GM12864 (cell line): ENCODE measurements around the gene RMI2.

ENCODE experiments used
- DNase-seq: peaks from one replicate; pipeline ENCODE4 v3.0.0-alpha.2; 2011; ENCODE audit warnings: low read depth
- H3K4me3 ChIP-seq: 2 replicates; pipeline ENCODE4 v1.5.1; 2011; ENCODE audit warnings: mild to moderate bottlenecking, low read depth, low read length, control low read depth
- CTCF ChIP-seq: IDR thresholded peaks from 2 replicates; pipeline ENCODE4 v1.5.1; 2011; ENCODE audit warnings: low read depth, mild to moderate bottlenecking, moderate library complexity, low read length, control low read depth, inconsistent platforms; ENCODE audit errors: missing control alignments

The RMI2 gene

GRCh38 chr16:11312718-11313492 lies 32.4 kb upstream of the RMI2 start:
- no peak for TF ChIP-seq CTCF
- no peak overlapping the region for H3K4me3 ChIP-seq
- no peak for DNase-seq

DNA sequence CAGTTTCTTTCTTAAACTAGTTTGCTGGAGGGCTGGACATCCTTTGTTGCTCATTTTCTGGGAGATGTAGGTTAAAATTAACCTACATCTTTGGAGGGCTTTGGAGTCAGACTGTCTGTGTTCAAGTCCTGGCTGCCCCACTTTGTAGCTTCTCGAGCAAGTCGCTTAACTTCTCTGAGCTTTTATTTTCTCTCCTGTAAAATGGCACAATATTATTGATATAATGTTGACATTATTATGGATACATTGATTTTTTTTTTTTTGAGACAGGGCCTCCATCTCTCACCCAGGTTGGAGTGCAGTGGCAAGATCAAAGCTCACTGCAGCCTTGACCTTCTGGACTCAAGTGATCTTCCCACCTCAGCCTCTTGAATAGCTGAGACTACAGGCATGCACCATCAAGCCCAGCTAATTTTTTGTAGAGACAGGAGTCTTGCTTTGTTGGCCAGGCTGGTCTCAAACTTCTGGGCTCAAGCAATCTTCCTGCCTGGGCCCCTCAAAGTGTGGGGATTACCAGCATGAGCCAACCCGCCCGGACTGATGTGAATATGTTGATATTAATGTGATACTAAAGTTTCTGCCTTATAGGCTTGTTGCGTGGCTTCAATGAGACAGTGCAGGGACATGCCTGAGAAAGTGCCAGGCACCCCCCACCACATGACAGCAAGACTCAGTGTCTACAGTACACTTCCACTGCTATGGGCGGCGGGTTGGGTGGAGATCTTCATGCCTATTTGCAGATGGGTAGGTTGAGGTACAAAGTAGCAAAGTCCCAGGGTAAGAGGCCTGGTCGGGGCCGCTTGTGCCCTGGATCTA lies 31.6 kb upstream of the RMI2 start:
- TF ChIP-seq CTCF = no peak

DNA sequence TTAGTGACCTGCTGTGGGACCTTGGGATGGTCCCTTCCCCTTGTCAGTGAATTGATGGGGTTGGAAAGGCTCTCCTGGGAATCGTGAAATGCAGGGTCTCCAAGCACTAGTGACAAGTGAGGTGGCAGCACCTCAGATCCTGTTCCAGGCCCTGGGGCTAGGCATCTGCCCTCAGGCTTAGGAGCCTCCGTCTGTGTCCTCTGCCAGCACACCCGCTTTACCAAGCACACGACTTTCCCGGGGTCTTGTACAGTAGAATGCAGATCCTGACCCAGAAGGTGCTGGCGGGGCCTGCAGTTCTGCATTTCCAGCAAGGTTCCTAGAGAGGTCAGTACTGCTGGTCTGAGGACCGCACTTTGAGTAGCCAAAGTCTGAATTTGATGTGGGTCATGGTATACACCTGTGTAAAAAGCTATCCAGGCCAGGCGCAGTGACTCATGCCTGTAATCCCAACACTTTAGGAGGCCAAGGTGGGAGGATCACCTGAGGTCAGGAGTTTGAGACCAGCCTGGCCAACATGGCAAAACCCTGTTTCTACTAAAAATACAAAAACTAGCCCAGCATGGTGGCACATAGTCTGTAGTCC lies 30.9 kb upstream of the RMI2 start:
- DNase-seq = no peak
- TF ChIP-seq CTCF = no peak
- no peak overlapping the region for H3K4me3 ChIP-seq

More for the DNA sequence above, 31.6 kb upstream of the RMI2 start:
- H3K4me3 ChIP-seq = no peak overlapping the region
- DNase-seq = no peak

DNA sequence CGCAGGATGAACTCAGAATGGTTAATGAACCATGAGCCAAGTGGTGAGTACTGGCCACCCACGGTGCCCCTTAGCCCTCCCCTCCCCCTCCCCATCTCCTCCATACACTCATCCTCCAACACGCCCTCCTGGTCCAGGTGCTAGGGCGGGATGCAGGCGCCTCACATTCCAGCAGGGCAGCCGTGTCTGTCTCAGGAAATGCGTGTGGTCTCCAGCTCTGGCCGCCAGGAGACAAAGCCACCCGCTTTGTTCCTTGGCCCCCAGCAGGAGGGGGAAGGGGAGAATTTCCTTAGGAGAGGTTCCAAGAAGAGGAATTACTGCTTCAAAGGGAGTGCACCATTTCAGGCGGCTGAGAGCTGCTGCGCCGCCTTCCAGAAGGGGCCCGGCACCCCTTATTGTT lies 29.7 kb upstream of the RMI2 start:
- TF ChIP-seq CTCF = no peak
- DNase-seq = no peak
- no peak overlapping the region for H3K4me3 ChIP-seq

DNA sequence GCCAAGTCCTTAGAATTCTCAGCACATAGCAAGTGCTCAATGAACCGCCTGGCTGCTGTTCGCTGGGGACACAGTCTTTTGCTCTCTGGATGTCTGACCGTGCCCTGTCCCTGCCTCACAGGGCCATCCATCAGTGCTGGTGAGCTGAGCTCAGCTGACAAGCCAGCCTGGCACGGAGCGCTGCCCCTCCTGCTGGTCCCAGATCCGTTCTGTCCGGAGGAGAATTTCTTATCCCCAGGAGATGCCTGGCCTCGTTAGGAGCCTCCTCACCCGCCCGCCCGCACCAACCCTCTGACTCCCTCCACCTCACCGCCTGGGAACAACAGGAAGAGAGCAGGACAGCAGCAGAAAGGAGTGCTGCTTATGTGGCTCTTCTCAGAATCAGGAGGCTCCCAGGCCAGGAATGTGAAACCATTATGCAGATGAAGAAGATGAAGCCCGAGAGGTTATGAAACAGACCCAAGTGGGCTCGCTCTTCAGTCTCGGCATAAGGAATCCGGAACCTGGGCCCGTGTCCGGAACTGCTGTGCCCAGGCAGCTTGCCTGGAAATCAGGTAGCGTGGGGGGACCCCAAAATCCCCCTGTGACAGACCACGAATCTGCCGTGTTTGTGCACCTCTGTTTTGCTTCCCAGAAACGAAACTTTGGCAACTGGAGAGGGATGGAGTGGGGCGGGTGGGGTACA lies 28.8 kb upstream of the RMI2 start:
- no peak for TF ChIP-seq CTCF
- no peak overlapping the region for H3K4me3 ChIP-seq
- DNase-seq = no peak

DNA sequence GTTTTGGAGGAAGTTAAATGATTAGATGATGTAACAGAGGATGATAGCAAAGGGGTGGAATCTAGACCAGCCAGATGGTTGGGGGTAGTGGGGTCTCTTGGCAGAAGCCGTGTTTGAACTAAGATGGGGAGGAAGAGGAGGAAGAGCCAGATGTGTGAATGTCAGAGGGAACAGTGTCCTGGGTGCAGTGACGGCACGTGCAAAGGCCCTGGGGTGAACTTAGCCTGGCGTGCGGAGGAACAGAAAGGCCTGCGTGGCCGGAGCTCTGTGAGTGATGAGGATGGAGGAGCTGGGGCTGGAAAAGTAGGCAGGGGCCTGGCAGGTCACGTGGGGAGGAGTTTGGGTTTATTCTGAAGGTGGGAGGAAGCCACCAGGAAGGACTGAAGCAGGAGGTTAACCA lies 26.4 kb upstream of the RMI2 start:
- DNase-seq = no peak
- H3K4me3 ChIP-seq = no peak overlapping the region
- TF ChIP-seq CTCF = no peak
